ENCODE data around the gene MEIOSIN.
"Not testable (repeated sequence)": the region's sequence is repeated elsewhere in the genome, so short reads cannot be mapped to it uniquely, and the experiment has no call there.

Gene MEIOSIN, protein sequence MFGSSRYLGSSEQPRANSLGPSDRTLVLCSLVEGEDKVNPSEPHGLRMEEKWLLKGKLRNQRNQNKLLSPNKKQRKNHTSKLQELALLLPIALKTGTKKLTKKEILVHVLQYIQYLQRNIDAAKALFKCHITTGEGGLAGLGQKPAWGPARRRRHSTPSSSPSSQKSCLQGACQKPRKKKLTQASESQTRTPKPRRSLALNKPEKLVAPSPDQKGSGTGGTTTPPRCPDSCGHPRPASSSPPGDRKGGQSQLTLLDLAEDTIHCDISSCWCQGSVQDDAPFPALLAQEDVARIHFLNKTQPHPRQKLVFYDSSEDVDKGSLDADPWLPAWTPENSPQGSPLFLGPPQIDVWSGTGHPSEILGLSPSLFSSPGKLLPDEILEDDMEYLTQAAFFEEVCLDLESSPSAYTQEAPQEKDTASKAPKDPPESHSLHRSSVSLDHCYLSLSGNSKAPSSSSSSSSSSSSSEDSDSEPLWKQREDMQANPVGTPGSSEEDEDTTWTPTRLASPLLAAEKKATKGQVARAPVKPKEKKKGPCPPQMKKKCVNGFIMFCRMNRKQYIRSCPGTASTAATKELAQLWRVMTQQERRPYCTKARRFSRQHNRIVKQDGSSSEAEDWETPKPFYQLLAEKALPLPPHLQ

DNA sequence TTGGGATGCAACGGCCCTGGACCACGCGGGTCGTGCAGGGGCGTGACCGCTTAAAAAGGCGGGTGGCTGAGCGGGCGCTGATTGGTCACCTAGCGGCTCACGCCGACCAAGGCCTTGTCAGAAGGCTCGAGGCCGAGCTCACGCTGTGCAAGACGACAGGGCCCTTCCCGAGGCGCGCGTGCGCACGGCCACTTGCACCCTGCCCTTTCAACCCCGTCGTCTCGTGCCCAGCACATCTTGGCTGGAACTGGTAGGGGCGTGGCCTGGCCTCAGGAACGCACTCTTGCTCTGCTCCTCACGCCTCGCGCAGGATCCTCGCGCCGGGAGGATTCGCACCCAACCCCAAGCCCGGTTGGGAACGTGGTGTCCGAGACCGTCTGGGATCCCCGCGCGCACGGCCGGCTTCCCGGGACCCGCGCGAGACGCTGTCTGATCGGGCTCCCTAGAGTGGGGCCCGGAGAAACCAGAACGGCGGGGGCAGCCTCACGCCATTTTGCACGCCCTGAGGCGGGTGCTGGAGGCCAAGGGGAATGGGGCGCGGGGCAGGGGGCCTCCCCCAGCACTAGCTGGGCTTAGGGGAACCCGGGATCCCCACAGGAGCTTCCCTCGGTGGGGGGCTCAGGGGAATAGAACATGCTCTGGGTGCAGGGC is at the start of gene MEIOSIN:
Gene MEIOSIN, plus strand, starts transcription at position 280 of the 651 bp plus-strand sequence. CDS start 1,938 bp downstream, outside the sequence.
- FAIRE-seq, result no peak

DNA sequence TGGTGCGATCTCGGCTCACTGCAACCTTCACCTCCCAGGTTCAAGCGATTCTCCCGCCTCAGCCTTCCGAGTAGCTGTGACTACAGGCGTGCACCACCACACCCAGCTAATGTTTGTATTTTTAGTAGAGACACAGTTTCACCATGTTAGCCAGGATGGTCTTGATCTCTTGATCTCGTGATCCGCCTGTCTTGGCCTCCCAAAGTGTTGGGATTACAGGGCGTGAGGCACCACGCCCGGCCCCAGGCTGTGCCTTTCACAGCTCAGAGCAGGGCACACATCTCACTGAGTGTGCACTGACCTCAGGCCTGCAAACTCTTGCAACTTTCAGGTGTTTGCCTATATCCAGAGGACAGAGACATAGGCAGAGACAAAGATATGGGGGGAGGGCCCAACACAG is 48.2 kb upstream of the MEIOSIN start:
- not testable (repeated sequence) for FAIRE-seq

- no peak for FAIRE-seq
Measured at GRCh38 chr19:45687599-45687998, 45.6 kb upstream of the MEIOSIN start.

DNA sequence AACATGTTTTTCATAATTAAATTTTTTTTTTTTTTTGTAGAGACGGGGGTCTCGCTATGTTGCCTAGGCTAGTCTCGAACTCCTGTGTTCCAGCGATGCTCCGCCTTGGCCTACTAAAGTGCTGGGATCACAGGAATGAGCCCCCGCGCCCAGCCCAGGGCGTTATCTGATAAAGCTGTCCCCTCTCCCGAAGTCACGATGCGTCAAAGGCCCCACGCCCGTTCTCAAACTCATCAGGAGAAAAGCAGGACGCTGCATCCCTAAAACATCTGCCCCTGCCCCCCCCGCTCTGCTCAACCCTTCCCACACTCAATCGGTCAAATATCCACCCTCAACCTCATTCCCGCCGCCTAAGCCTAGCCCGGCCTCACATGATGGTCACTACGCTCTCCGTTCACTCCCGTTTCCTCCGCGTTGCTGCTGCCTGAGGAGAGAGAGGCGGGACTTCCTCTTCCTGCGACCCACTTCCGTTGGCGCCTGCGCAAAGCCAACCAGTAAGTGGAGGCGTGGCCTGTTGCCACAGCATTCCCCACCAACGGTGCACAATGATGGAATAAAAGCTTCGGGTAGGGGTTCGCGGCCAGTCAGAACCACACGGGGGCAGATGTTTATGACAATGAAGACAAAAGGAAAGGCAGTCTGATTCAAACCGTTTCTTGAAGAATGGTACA is 41.6 kb upstream of the MEIOSIN start, which contains the start of gene SNRPD2:
Gene SNRPD2, minus strand, starts transcription at position 438 of the 671 bp plus-strand sequence. Its CDS starts 65 bp downstream, at position 373.
- FAIRE-seq, result no peak

- FAIRE-seq, result peak; percentile 100
Measured at GRCh38 chr19:45692187-45693105, 40.8 kb upstream of the MEIOSIN start, which contains the start of gene QPCTL. Gene QPCTL (plus strand): TSS chr19:45692666. CDS start chr19:45692704, 38 bp downstream.

DNA sequence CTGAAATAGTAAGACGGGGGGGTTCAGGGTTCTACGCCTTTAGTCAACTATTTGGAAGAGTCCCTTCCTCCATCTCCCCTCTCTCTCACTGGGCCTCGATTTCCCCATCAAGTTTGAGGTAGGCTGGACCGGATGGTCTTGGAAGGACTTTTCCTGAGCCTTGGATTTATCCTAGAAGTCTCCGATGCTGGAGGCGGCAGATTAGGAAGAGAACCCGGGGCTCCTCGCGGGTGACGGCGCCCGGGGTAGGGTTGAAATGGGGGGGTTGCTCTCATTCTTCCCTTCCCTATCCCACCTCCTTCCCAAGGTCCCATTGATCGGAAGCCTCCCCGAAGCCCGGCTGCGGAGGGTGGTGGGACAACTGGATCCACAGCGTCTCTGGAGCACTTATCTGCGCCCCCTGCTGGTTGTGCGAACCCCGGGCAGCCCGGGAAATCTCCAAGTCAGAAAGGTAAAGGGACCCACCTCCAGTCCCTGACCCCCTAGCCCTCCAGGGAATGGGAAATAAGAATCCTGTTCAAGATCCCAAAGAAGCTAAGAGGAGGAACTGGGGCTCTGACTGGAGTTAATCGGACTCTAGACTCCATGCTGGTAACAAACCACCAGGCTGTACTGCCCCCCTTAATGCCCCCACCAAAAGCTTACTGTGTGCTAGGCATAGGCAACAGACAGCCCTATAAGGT is 40.0 kb upstream of the MEIOSIN start:
- no peak for FAIRE-seq

- no peak for FAIRE-seq
Measured at GRCh38 chr19:45701676-45702075, 31.6 kb upstream of the MEIOSIN start.

GRCh38 chr19:45705115-45705514 is 28.1 kb upstream of the MEIOSIN start:
- FAIRE-seq, result no peak

DNA sequence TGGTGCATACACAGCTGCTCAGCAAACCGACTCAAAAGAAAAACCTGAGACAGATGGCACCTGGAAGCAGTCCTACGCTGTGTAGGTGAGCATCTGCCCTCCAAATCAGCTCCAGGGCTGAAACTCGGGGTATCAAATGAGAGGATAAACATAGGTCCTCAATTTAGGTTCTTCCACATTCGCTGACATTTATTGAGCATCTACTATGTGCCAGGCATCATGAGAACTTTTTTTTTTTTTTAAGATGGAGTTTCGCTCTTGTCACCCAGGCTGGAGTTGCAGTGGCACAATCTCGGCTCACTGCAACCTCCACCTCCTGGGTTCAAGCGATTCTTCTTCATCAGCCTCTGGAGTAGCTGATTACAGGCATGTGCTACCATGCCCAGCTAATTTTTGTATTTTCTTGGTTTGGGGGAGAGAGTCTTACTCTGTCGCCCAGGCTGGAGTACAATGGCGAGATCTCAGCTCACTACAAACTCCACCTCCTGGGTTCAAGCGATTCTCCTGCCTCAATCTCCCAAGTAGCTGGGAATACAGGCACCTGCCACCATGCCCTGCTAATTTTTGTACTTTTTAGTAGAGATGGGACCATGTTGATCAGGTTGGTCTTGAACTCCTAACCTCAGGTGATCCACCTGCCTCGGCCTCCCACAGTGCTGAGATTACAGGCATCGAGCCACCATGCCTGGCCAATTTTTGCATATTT is 27.4 kb upstream of the MEIOSIN start:
- FAIRE-seq, result no peak

GRCh38 chr19:45710356-45711130 is 22.7 kb upstream of the MEIOSIN start:
- FAIRE-seq, result no peak

DNA sequence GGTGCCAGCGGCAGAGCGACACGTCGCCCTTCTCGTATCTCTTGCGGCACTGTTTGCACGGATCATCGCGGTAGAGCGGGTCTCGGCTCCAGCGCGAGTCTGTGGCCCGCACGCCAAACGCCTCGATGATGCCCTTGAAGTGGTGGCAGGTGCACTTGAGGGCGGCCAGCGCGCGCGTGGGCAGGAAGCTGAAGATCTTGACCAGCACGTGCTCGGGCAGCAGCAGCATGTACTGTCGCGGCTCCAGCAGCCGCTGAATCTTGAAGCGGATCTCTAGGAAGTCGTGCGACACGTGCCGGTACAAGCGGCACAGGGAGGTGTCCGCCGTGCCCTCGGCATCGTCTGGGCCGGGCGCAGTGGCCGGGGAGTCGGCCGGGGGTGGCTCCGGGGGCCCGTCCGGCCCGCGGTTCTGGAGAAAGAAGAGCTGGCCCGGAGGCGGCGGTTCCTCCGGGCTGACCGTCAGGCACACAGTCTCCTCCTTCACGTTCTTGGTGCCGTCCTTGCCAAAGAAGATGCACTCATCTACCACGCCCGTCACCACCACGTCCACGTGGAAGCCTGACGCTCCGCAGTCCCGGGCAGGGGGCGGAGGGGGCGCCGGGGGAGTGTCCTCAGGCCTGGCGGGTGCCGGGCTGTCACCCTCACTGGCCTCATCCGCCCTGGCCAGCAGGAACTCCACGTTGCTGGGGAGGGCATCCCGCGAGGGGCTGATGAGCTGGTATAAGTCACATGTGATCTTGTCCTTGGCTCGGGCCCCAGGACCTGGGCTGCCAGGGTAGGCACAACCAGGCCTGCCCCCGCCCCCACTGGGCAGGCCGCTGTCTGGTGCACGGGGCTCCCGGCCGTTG is 21.2 kb upstream of the MEIOSIN start:
- no peak for FAIRE-seq

- FAIRE-seq, result no peak
Measured at GRCh38 chr19:45712699-45713067, 20.6 kb upstream of the MEIOSIN start.

- FAIRE-seq, result no peak
Measured at GRCh38 chr19:45713141-45713540, 20.1 kb upstream of the MEIOSIN start.

- FAIRE-seq, result no peak
Measured at GRCh38 chr19:45715139-45715538, 18.1 kb upstream of the MEIOSIN start.

- FAIRE-seq, result no peak
Measured at GRCh38 chr19:45716359-45717130, 16.7 kb upstream of the MEIOSIN start.

- peak; percentile 99 for FAIRE-seq
Measured at GRCh38 chr19:45717131-45717982, 15.9 kb upstream of the MEIOSIN start.
